Measurements from ENCODE around the gene DPCD. TPM values are rescaled to one million over a fixed set of nuclear protein-coding genes. Genes with fewer than 3 reads are reported as not detected.

The DPCD gene
- total RNA-seq, 6 experiments from 2014 or later = 2.2 to 4.3 (median 3.5) TPM

DNA sequence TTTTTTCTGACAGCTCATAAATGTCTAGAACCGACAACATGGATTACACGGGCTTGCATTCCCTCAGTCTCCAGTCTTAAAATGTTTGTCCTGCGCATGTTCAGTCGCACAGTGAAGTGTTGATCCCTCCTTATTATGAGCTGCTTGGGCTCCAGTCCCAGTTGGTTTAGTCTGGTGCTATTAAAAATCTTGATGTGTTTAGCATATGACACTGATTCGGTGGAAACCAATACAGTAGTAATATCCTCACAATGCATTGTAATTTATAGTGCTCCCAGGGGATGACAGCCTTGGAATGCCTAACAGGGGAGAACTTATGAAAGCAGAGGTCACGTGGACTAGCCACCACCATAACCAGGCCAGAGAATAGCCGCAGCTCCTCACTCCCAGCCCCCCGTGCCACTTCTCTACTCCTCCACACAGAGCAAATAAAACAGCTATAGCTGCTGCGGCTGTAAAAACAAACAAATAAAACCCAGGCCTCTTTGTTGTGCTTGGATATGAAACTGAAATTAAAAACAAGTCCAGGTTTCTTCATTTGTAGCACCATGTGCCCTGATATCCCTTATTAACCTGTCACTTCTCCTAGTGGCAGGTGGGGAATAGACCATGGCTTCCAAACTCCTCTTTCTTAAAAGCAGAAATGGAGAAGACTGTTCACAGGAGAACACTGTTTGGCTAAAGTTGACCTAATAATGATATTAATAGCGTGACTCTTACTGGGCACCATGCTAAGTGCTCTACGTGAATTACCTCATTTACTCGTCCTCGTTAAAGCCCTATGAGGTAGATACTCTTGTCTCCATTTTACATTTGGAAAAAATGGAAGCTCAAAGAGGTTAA is 7.7 kb downstream of the DPCD start:
- TF ChIP-seq, protein P1, sequence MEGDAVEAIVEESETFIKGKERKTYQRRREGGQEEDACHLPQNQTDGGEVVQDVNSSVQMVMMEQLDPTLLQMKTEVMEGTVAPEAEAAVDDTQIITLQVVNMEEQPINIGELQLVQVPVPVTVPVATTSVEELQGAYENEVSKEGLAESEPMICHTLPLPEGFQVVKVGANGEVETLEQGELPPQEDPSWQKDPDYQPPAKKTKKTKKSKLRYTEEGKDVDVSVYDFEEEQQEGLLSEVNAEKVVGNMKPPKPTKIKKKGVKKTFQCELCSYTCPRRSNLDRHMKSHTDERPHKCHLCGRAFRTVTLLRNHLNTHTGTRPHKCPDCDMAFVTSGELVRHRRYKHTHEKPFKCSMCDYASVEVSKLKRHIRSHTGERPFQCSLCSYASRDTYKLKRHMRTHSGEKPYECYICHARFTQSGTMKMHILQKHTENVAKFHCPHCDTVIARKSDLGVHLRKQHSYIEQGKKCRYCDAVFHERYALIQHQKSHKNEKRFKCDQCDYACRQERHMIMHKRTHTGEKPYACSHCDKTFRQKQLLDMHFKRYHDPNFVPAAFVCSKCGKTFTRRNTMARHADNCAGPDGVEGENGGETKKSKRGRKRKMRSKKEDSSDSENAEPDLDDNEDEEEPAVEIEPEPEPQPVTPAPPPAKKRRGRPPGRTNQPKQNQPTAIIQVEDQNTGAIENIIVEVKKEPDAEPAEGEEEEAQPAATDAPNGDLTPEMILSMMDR (IDR thresholded peaks at IDR 0.05) = no peak
- TF ChIP-seq POLR2A (IDR thresholded peaks at IDR 0.05) = no peak
- Histone ChIP-seq H3K27ac (no peak overlapping the region), H3K9me3 (no peaks in the 10 kb centered on the region), H3K27me3 (no peaks in the 10 kb centered on the region), H3K4me3 (no peak overlapping the region), H3K36me3 (no peaks in the 10 kb centered on the region), H3K4me1 (no peaks in the 10 kb centered on the region)
- no peak for DNase-seq
- WGBS (ENCODE audit: insufficient coverage, low coverage, low lambda C conversion rate, missing lambda C conversion rate) = 90% methylated on average over 13 of the region's 13 CpGs
- no peak for ATAC-seq
- intact Hi-C loops (cut with DNase I) = loop anchor here in 1 of 2 donors (5.0 kb wide), 1 partner anchor 181 kb away; the partner anchor contains the start of gene FGF8

DNA sequence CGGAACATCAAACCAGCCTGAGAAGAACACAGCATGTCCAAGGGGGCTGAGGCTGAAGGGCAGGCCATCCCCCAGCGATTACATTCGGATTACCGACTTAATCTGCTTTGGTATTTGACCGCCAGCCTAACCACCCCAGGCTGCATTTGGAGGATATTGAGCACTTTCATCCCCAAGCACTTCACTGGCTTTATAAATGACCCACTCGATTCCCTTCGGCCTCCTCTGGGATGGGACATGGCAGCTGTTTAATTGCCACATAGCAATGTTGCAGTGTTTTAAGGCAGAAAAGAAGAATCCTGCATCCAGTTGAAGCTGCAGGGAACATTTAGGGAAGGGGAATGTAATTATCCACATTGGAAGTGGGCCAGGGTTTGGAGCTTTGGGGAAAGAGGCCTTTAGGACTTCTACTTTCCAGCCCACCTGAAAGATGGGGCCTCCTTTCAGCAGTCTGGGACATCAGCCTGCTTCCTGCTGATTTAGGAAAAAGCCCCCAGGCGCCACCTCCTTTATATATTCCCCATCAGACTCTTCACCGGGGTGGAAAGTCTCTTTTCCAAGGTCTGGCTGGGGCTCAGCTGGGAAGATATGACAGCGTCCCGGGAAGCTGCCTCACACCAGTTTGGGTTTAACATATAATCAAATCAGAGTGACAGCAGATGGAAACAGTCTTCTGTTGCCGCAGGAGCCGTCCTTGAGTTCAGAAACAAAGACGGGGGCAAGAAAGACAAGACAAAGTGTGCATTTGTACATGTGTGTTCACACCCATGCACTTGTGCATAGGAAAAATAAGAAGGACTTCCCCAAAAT is 9.2 kb downstream of the DPCD start:
- Histone ChIP-seq H3K27ac (no peak overlapping the region), H3K9me3 (no peaks in the 10 kb centered on the region), H3K27me3 (no peaks in the 10 kb centered on the region), H3K4me1 (no peaks in the 10 kb centered on the region), H3K36me3 (no peaks in the 10 kb centered on the region), H3K4me3 (no peak overlapping the region)
- DNase-seq (no peak), ATAC-seq (no peak)
- 83% methylated on average over 9 of the region's 14 CpGs for WGBS (ENCODE audit: insufficient coverage, low coverage, low lambda C conversion rate, missing lambda C conversion rate)
- TF ChIP-seq, protein P1 (IDR thresholded peaks at IDR 0.05) = no peak
- no peak for TF ChIP-seq POLR2A (IDR thresholded peaks at IDR 0.05)
- intact Hi-C loops (cut with DNase I) = loop anchor here in 1 of 2 donors (5.0 kb wide), 1 partner anchor 180 kb away; the partner anchor contains the start of gene FGF8

DNA sequence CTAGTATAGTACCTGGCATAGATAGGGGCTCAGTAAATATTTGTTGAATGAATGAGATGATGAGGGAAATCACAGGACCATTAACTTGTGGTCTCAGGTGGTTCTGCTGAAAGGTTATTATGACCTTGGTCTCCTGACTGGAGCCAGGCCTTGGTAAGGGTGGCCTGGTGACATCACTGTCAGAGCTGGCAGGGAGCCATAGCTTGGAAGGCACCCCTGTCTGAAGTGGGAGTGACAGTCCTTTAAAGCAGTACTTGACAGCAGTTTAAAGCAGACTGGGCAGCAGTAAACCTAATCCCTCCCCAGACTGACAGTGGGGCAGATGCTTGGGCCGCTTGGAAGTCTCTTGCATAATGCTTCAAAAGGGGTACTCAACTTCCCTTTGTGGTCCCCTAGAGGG is 13.4 kb downstream of the DPCD start:
- DNase-seq (no peak), ATAC-seq (peak in 1 of 4 donors; percentile 26)
- no peak overlapping the region for H3K27ac ChIP-seq
- no peak for TF ChIP-seq POLR2A (IDR thresholded peaks at IDR 0.05)
- TF ChIP-seq, protein P1 (IDR thresholded peaks at IDR 0.05) = no peak
- H3K36me3 ChIP-seq = no peaks in the 10 kb centered on the region
- H3K27me3 ChIP-seq = no peaks in the 10 kb centered on the region
- no peaks in the 10 kb centered on the region for H3K4me1 ChIP-seq
- WGBS (ENCODE audit: insufficient coverage, low coverage, low lambda C conversion rate, missing lambda C conversion rate) = no CpG with 5 or more reads among the region's 1 CpG
- H3K4me3 ChIP-seq = no peak overlapping the region
- intact Hi-C loops (cut with DNase I) = loop anchor here in 1 of 2 donors (5.0 kb wide), 1 partner anchor 176 kb away; the partner anchor contains the start of gene FGF8
- no peaks in the 10 kb centered on the region for H3K9me3 ChIP-seq

DNA sequence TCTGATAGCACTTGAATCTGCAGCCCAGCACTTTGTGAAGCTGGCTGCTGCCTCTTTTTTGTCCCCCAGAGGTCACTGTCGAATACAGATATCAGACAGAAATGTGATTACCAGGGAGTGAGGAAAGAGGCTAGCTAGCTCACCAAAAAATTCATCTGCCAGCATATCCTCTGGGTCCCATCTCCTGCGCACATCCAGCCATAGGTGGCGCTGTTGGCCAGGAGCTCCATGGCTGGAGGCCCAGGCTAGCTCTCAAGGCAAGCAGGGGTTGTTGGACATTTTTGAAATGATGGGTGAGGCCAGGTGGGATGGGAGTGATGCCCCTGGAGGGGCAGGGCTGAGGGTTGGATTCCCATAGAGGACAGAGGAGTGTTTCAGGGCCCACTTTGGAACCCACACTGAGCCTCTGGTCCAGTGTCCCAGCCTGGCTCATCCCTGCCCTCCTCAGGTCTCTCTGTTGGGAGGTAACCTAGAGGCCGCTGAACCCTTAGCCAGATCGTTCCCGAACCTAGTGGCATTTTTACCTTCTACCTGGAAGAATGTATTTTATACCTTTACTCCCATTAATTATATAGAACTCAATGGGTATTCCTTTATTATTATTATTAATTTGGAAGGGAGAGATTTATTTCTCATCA is 14.8 kb downstream of the DPCD start:
- WGBS (ENCODE audit: insufficient coverage, low coverage, low lambda C conversion rate, missing lambda C conversion rate) = 16% methylated on average over 6 of the region's 6 CpGs
- Histone ChIP-seq H3K4me1 (no peaks in the 10 kb centered on the region), H3K9me3 (no peaks in the 10 kb centered on the region), H3K4me3 (no peak overlapping the region), H3K27ac (no peak overlapping the region), H3K27me3 (no peaks in the 10 kb centered on the region), H3K36me3 (no peaks in the 10 kb centered on the region)
- TF ChIP-seq POLR2A (IDR thresholded peaks at IDR 0.05) = no peak
- TF ChIP-seq, protein P1 (IDR thresholded peaks at IDR 0.05) = peak; percentile 78 to 91 (median 88)
- peak; percentile 70 to 76 (median 73) for DNase-seq
- intact Hi-C loops (cut with DNase I) = loop anchor here in 1 of 2 donors (5.0 kb wide), 1 partner anchor 174 kb away; the partner anchor contains the start of gene FGF8
- peak; percentile 91 to 96 (median 94) for ATAC-seq

Measured in right lobe of liver (tissue), 6 donors.